GM12872 (cell line): Measurements from ENCODE around the gene MCF2L.
A peak's percentile ranks its signal among the peaks of the same experiment; 100 is the strongest.

Experiments used
- TF ChIP-seq, protein P1 (sequence below): IDR thresholded peaks from 3 replicates; pipeline ENCODE4 v1.5.1; 2011; ENCODE audit warnings: low read depth, mild to moderate bottlenecking, low read length, moderate library complexity; ENCODE audit not compliant: insufficient read depth

Gene MCF2L

DNA sequence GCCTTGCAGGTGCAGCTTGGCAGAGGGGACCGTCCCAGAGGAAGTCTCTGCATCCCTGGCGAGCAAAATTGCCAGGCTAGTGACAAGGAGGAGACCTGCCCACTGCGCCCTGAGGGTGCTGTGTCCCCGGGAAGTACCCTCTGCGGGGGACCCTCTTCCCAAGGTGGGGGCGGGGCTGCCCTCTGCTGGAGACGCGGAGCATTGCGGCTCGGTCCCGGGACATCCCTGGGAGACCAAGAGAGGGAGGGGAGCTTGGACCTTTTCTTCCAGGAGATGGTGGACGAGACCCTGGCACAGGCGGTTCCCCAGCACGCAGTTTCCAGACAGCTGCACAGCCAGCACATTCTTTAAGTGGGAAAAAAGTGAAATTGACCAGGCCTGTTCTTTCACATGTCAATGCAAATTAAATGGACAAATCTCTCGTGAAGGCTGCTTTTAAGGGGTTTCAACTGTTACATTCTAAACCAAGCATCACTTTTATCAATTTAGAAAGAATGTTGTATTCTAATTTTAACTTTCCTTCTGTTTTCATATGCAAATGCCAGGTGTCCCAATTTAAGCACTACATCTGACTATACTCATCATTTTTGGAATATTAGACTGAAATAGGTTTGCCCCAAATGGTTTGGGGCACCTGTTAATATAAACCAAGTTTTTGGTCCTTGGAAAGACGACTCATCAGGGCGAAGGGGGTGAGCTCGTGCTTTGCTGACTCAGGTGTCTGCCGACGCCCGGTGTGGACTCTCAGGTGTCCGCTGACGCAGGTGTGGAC, 60.7 kb downstream of the MCF2L start:
- TF ChIP-seq, protein P1, sequence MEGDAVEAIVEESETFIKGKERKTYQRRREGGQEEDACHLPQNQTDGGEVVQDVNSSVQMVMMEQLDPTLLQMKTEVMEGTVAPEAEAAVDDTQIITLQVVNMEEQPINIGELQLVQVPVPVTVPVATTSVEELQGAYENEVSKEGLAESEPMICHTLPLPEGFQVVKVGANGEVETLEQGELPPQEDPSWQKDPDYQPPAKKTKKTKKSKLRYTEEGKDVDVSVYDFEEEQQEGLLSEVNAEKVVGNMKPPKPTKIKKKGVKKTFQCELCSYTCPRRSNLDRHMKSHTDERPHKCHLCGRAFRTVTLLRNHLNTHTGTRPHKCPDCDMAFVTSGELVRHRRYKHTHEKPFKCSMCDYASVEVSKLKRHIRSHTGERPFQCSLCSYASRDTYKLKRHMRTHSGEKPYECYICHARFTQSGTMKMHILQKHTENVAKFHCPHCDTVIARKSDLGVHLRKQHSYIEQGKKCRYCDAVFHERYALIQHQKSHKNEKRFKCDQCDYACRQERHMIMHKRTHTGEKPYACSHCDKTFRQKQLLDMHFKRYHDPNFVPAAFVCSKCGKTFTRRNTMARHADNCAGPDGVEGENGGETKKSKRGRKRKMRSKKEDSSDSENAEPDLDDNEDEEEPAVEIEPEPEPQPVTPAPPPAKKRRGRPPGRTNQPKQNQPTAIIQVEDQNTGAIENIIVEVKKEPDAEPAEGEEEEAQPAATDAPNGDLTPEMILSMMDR: peak; percentile 85

DNA sequence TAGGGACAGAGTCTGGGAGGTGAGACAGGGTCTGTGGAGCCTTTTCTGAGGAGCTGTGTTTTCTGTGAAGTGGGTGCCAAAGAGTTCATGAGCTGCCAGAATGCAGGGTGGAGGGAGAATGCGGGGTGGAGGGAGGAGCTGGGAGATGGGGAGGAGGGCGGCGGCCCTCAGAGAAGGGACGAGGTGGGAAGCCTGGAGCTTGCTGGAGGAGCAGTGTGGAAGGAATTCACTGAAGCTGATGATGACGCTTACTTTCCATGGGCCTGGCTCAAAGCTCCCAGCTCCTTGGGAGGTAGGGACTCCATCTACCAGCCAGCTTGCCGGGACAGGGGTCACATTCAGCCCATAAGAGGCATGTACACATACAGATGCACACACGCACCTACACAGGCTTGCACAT, 62.5 kb downstream of the MCF2L start:
- TF ChIP-seq, protein P1: no peak

DNA sequence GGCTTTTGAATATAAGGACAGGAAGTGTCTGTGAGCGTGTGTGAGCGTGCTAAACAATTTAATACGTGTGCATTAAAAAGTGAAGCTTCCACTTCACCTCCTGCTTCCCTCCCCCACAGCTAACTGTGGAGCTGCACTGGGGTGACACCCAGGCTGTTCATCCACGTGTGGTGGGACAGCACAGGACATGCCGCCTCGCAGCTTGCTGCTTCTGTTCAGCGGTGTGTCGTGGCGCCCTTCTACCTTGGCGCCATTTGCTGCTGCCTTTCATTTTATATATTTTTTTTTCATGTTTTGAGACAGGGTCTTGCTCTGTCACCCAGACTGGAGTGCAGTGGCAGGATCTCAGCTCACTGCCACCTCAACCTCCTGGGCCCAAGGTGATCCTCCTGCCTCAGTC, 63.3 kb downstream of the MCF2L start:
- TF ChIP-seq, protein P1: no peak

DNA sequence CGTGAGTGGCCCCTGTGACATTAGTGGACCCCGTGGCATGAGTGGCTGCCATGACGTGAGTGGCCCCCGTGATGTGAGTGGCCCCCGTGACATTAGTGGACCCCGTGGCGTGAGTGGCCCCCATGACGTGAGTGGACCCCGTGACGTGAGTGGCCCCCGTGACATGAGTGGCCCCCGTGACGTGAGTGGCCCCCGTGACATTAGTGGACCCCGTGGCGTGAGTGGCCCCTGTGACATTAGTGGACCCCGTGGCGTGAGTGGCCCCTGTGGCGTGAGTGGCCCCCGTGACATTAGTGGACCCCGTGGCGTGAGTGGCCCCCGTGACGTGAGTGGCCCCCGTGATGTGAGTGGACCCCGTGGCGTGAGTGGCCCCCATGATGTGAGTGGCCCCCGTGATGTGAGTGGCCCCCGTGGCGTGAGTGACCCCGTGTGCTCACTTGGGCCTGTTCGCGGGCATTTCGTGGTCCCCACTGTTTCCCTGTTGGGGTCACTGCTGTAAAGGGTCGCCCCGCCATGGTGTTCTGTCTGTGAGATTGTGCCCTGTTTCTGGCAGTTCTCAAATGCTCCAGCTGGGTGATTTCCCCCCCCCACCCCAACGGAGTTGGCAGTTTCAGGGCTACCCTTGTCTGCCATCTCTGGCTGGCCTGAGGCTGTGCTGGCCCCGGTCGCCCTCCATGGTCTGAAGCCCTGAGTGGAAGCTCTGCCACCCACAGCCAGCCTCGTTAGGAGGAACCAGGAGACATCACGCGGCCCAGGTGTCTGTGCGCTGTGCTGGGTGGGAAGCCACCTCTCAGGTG, 64.2 kb downstream of the MCF2L start:
- TF ChIP-seq, protein P1: no peak

DNA sequence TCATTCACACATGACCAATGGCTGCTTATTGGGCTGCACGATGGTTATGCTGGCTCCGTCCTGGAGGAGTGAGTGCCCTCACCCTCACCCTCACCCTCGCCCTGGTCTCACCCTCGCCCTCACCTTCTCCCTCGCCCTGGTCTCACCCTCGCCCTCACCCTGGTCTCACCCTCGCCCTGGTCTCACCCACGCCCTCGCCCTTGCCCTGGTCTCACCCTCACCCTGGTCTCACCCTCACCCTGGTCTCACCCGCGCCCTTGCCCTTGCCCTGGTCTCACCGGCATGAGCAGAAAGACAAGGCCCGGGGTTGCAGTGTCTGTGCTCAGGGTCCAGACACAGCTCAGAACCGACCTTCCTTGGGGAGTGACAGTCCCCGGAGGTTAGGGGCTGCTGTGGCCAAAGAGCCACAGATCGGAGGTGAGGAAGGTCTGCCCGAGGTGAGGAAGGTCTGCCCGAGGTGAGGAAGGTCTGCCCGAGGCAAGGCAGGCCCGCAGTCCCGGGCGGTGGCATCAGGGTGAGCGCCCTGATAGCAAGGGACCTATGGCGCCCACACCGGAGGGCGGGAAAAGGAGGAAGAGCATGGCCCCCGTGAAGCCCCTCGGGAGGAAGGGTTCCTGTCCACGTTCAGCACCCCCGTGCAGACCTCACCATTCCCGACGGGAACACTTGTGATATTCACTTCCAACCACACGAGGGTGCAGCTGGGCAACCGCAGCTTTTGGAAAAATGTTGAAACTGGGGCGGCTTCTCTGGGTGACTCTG, 65.6 kb downstream of the MCF2L start:
- TF ChIP-seq, protein P1: 0 out of 3 replicates have a peak, but pooled peaks have one; percentile 6

DNA sequence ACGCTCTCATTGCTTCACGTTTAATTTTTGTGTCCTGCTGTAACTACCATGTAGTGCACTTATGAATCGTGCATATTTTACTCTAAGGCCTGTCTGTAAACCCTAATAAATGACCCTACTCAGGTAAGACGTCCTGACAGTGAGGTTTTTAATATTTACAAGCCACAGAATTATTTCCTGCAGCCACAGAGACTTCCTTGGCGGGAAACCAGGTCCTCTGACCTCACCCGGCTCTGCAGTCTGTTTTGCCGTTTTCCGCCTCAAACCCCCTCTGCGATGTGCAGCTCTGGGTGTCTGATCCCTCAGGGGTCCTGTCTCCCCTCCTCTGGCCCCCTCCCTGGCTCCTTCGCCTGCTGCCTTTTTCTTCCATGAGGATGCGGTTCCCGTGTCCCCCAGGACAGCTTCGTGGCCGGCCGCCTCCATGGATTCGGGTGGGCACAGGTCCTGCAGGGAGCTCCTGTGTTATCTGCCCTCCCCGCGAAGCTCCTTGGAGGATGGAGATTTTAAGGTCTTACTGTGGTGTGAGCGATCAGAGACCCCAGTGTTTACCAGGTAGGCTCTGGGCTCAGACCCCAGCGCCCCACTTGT, 66.3 kb downstream of the MCF2L start:
- TF ChIP-seq, protein P1: no peak
